Fibroblast of villous mesenchyme (primary cell): ENCODE data around the gene EVI2A. TPM values are rescaled to one million over a fixed set of nuclear protein-coding genes. Genes with fewer than 3 reads are reported as not detected.
"Not testable (repeated sequence)": the region's sequence is repeated elsewhere in the genome, so short reads cannot be mapped to it uniquely, and the experiment has no call there.

Experiments used
- DNase-seq: peaks from one replicate; pipeline ENCODE4 v3.0.0-alpha.2; 2010; ENCODE audit warnings: low read depth
- H3K4me3 ChIP-seq: 2 replicates; pipeline ENCODE4 v1.5.1; 2011; ENCODE audit warnings: low read depth, mild to moderate bottlenecking, low read length
- CTCF ChIP-seq: IDR thresholded peaks from 2 replicates; pipeline ENCODE4 v1.5.1; 2012; ENCODE audit warnings: low read depth, mild to moderate bottlenecking, low read length; ENCODE audit not compliant: insufficient read depth
- total RNA-seq: library from RNA; depleted of rRNA; stranded (reverse); fragments of >200 nt; gene quantifications from 2 replicates; pipeline ENCODE4 v1.2.3, GENCODE V29; 2012

The EVI2A gene
- total RNA-seq, 1 donor: 0.43 TPM

- no peak overlapping the region for H3K4me3 ChIP-seq
- no peak for DNase-seq
- no peak for TF ChIP-seq CTCF
Measured at GRCh38 chr17:31294231-31294630, 27.2 kb downstream of the EVI2A start.

GRCh38 chr17:31293581-31293980 is 27.8 kb downstream of the EVI2A start:
- no peak for DNase-seq
- H3K4me3 ChIP-seq: no peak overlapping the region
- no peak for TF ChIP-seq CTCF

- no peak for DNase-seq
- no peak overlapping the region for H3K4me3 ChIP-seq
- TF ChIP-seq CTCF: no peak
Measured at GRCh38 chr17:31291820-31292219, 29.6 kb downstream of the EVI2A start.

GRCh38 chr17:31289790-31290189 is 31.6 kb downstream of the EVI2A start:
- no peak for TF ChIP-seq CTCF
- DNase-seq: no peak

GRCh38 chr17:31287932-31288331 is 33.5 kb downstream of the EVI2A start:
- H3K4me3 ChIP-seq, DNase-seq: not testable (repeated sequence)

More at GRCh38 chr17:31289790-31290189, 31.6 kb downstream of the EVI2A start:
- no peak overlapping the region for H3K4me3 ChIP-seq

GRCh38 chr17:31286587-31286986 is 34.8 kb downstream of the EVI2A start:
- TF ChIP-seq CTCF: no peak
- DNase-seq: no peak
- no peak overlapping the region for H3K4me3 ChIP-seq

GRCh38 chr17:31283841-31284240 is 37.6 kb downstream of the EVI2A start:
- no peak overlapping the region for H3K4me3 ChIP-seq
- peak; percentile 31 for DNase-seq
- no peak for TF ChIP-seq CTCF

- DNase-seq: no peak
- H3K4me3 ChIP-seq: no peak overlapping the region
- no peak for TF ChIP-seq CTCF
Measured at GRCh38 chr17:31281061-31281460, 40.4 kb downstream of the EVI2A start.
